Measurements from ENCODE around the gene DUS1L.

GRCh38 chr17:82078433-82078832, 12.8 kb upstream of the DUS1L start:
- TF ChIP-seq POLR2AphosphoS5 (IDR thresholded peaks at IDR 0.05; ENCODE audit: low read depth, low read length) (0 out of 2 replicates have a peak, but pooled peaks have one; percentile 7), POLR2A (IDR thresholded peaks at IDR 0.05; ENCODE audit: low read depth, low read length) (no peak), TAF1 (IDR thresholded peaks at IDR 0.05; ENCODE audit: low read depth, low read length) (no peak), PAX5 (IDR thresholded peaks at IDR 0.05; ENCODE audit: insufficient read depth, low read length, severe bottlenecking) (no peak), POU2F2 (IDR thresholded peaks at IDR 0.05; ENCODE audit: low read depth, low read length) (no peak)

Measured in GM12891 (cell line).